Keratinocyte (primary cell): Measurements from ENCODE around the gene ZMIZ1.

ENCODE experiments used
- CTCF ChIP-seq, 3 experiments: IDR thresholded peaks in 1 of 3; conservative IDR thresholded peaks in 1 of 3; optimal IDR thresholded peaks in 1 of 3; 2 replicates in 2 of 3; 3 replicates in 1 of 3; pipeline versions ENCODE3 to v1.5.1; 2011; ENCODE audit warnings: low read length in 3 of 3, mild to moderate bottlenecking in 3 of 3, moderate library complexity in 2 of 3, control low read depth in 1 of 3, inconsistent platforms in 1 of 3; ENCODE audit not compliant: insufficient read depth in 2 of 3; ENCODE audit errors: extremely low read depth in 1 of 3
- EZH2 ChIP-seq: IDR thresholded peaks from one replicate; pipeline ENCODE4 v1.6.1; 2012; ENCODE audit warnings: inconsistent platforms, mild to moderate bottlenecking, low read length, moderate library complexity

GRCh38 chr10:79353726-79354125 lies 285.0 kb downstream of the ZMIZ1 start:
- no peak for TF ChIP-seq CTCF (optimal IDR thresholded peaks at IDR 0.05 in 1 of 3, IDR thresholded peaks at IDR 0.05 in 1 of 3, conservative IDR thresholded peaks at IDR 0.05 in 1 of 3; ENCODE audit: extremely low read depth in 1 of 3, insufficient read depth in 2 of 3, low read length in 3 of 3)
- no peak for TF ChIP-seq EZH2
